ENCODE measurements around the gene DIP2C.

GRCh38 chr10:361203-362081, 328.0 kb downstream of the DIP2C start:
- TF ChIP-seq POLR2A (IDR thresholded peaks at IDR 0.05) (no peak), CTCF (IDR thresholded peaks at IDR 0.05) (no peak)
